ENCODE data around the gene FERD3L.
A peak's percentile ranks its signal among the peaks of the same experiment; 100 is the strongest.

Gene FERD3L

GRCh38 chr7:19118636-19119371 lies 26.4 kb downstream of the FERD3L start:
- Histone ChIP-seq H3K9me3 (ENCODE audit: severe bottlenecking) (no peaks in the 10 kb centered on the region), H3K4me3 (ENCODE audit: low read depth, low read length) (peak overlapping the region; percentile 91), H3K27me3 (ENCODE audit: insufficient read depth, low read depth, severe bottlenecking) (peaks cover 5% of the 10 kb centered on the region), H3K27ac (no peak overlapping the region), H3K36me3 (no peaks in the 10 kb centered on the region)
- TF ChIP-seq, protein P1, sequence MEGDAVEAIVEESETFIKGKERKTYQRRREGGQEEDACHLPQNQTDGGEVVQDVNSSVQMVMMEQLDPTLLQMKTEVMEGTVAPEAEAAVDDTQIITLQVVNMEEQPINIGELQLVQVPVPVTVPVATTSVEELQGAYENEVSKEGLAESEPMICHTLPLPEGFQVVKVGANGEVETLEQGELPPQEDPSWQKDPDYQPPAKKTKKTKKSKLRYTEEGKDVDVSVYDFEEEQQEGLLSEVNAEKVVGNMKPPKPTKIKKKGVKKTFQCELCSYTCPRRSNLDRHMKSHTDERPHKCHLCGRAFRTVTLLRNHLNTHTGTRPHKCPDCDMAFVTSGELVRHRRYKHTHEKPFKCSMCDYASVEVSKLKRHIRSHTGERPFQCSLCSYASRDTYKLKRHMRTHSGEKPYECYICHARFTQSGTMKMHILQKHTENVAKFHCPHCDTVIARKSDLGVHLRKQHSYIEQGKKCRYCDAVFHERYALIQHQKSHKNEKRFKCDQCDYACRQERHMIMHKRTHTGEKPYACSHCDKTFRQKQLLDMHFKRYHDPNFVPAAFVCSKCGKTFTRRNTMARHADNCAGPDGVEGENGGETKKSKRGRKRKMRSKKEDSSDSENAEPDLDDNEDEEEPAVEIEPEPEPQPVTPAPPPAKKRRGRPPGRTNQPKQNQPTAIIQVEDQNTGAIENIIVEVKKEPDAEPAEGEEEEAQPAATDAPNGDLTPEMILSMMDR (IDR thresholded peaks at IDR 0.05; ENCODE audit: low read depth, low read length): no peak
- DNase-seq: peak; percentile 34

DNA sequence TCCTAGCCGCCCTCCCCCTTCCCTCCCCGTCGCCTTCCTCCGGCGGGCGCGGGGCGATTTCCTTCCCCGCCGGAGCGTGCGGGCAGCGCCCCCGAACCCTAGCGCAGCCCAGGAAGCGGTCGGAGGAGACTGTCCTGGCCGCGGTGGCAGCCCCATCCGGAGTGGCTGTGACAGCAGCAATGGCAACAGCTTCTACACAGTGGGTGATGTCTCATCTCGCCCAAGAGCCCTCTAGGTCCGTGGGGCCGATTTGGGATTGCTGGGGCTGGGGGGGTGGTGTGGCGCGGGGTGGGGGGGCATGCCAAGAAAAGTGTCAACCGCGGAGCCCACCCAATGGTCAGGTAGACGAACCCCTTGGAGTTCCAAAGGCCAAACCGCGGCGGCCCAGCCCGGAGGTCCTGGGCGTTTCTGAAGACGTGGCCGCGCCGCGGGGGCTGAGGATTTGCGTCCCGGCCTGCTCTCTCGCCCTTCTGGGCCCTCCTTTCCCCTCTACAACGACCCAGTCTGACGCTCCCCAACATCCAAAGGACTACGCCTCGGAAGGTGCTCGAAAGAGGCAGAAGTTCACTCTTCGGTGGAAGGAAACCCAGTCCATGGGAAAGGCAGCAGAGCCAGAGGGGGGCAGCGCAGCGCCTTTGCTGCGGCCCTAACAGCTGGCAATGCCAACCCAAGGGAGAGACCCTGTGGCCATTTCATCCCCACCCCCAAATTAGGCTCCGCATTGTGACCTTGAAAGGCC lies 27.2 kb downstream of the FERD3L start:
- Histone ChIP-seq H3K27me3 (ENCODE audit: insufficient read depth, low read depth, severe bottlenecking) (peaks cover 5% of the 10 kb centered on the region), H3K4me3 (ENCODE audit: low read depth, low read length) (peak overlapping the region; percentile 91), H3K9me3 (ENCODE audit: severe bottlenecking) (no peaks in the 10 kb centered on the region), H3K27ac (no peak overlapping the region), H3K36me3 (no peaks in the 10 kb centered on the region)
- peak; percentile 33 for DNase-seq
- TF ChIP-seq, protein P1 (IDR thresholded peaks at IDR 0.05; ENCODE audit: low read depth, low read length): peak; percentile 72

- H3K27ac ChIP-seq: no peak within 1 kb of the TSS
Measured at GRCh38 chr7:19117091-19117869, 27.9 kb downstream of the FERD3L start, which contains the start of gene TWIST1. Gene TWIST1 (minus strand): TSS chr7:19117636. CDS start chr7:19117321, 315 bp downstream.

GRCh38 chr7:19116121-19117090 lies 28.8 kb downstream of the FERD3L start:
- peaks cover 5% of the 10 kb centered on the region for H3K27me3 ChIP-seq (ENCODE audit: insufficient read depth, low read depth, severe bottlenecking)
- H3K4me3 ChIP-seq (ENCODE audit: low read depth, low read length): peak overlapping the region; percentile 91
- no peaks in the 10 kb centered on the region for H3K36me3 ChIP-seq
- DNase-seq: peak; percentile 49
- no peak overlapping the region for H3K27ac ChIP-seq
- TF ChIP-seq, protein P1 (IDR thresholded peaks at IDR 0.05; ENCODE audit: low read depth, low read length): no peak
- H3K9me3 ChIP-seq (ENCODE audit: severe bottlenecking): no peaks in the 10 kb centered on the region

More at GRCh38 chr7:19117091-19117869, 27.9 kb downstream of the FERD3L start, which contains the start of gene TWIST1:
- Histone ChIP-seq H3K36me3 (no peaks in the 10 kb centered on the region), H3K9me3 (ENCODE audit: severe bottlenecking) (no peaks in the 10 kb centered on the region), H3K4me3 (ENCODE audit: low read depth, low read length) (peak within 1 kb of the TSS; percentile 91), H3K27me3 (ENCODE audit: insufficient read depth, low read depth, severe bottlenecking) (peaks cover 5% of the 10 kb centered on the region)
- DNase-seq: peak; percentile 44
- TF ChIP-seq, protein P1 (IDR thresholded peaks at IDR 0.05; ENCODE audit: low read depth, low read length): no peak

- peaks cover 5% of the 10 kb centered on the region for H3K27me3 ChIP-seq (ENCODE audit: insufficient read depth, low read depth, severe bottlenecking)
- DNase-seq: no peak
- TF ChIP-seq, protein P1 (IDR thresholded peaks at IDR 0.05; ENCODE audit: low read depth, low read length): no peak
- no peaks in the 10 kb centered on the region for H3K36me3 ChIP-seq
- no peaks in the 10 kb centered on the region for H3K9me3 ChIP-seq (ENCODE audit: severe bottlenecking)
- no peak overlapping the region for H3K4me3 ChIP-seq (ENCODE audit: low read depth, low read length)
- no peak overlapping the region for H3K27ac ChIP-seq
Measured at GRCh38 chr7:19114551-19114855, 30.7 kb downstream of the FERD3L start.
